Fibroblast of lung (primary cell): ENCODE measurements around the gene POLR1A. TPM values are rescaled to one million over a fixed set of nuclear protein-coding genes. Genes with fewer than 3 reads are reported as not detected.

Source experiments
- DNase-seq, 2 donors: peaks; one replicate each; pipeline versions ENCODE4 v3.0.0 to v3.0.0-alpha.2; 2010; ENCODE audit warnings: low read depth in 2 of 2
- H2AFZ ChIP-seq: 2 replicates; pipeline ENCODE4 v1.5.1; 2012; ENCODE audit warnings: low read length, control low read depth, inconsistent platforms
- H3K27ac ChIP-seq: 2 replicates; pipeline ENCODE4 v1.5.1; 2011; ENCODE audit warnings: low read length, control low read depth; ENCODE audit not compliant: insufficient read depth
- H3K27me3 ChIP-seq: 2 replicates; pipeline ENCODE4 v1.5.1; 2011; ENCODE audit warnings: mild to moderate bottlenecking, low read length; ENCODE audit not compliant: control insufficient read depth, insufficient read depth
- H3K36me3 ChIP-seq: 2 replicates; pipeline ENCODE4 v1.5.1; 2011; ENCODE audit warnings: low read length; ENCODE audit not compliant: control insufficient read depth, insufficient read depth
- H3K4me1 ChIP-seq: 2 replicates; pipeline ENCODE4 v1.5.1; 2011; ENCODE audit warnings: low read length; ENCODE audit not compliant: control insufficient read depth, insufficient read depth; ENCODE audit errors: extremely low read depth
- H3K4me2 ChIP-seq: 2 replicates; pipeline ENCODE4 v1.5.1; 2011; ENCODE audit warnings: low read length, control low read depth; ENCODE audit not compliant: insufficient read depth; ENCODE audit errors: extremely low read depth
- H3K4me3 ChIP-seq, 4 experiments: fragments of 200-600 bp in 1 of 4; sonication (generic) in 1 of 4; replicated peaks in 1 of 4; 2 replicates each; pipeline ENCODE4 v1.5.1; 2011 to 2016; ENCODE audit warnings: low read length in 4 of 4, low read depth in 3 of 4, mild to moderate bottlenecking in 3 of 4, control low read depth in 2 of 4, inconsistent platforms in 1 of 4, mixed read lengths in 1 of 4; ENCODE audit not compliant: insufficient read depth in 1 of 4; ENCODE audit errors: control extremely low read depth in 1 of 4
- H3K79me2 ChIP-seq: 2 replicates; pipeline ENCODE4 v1.5.1; 2012; ENCODE audit warnings: mild to moderate bottlenecking, low read length, inconsistent platforms; ENCODE audit not compliant: control insufficient read depth, insufficient read depth
- H3K9ac ChIP-seq: 2 replicates; pipeline ENCODE4 v1.5.1; 2011; ENCODE audit warnings: mild to moderate bottlenecking, low read length, control low read depth; ENCODE audit not compliant: insufficient read depth
- H3K9me3 ChIP-seq: 2 replicates; pipeline ENCODE4 v1.5.1; 2012; ENCODE audit warnings: low read depth, low read length; ENCODE audit not compliant: control insufficient read depth, insufficient read depth
- H4K20me1 ChIP-seq: 2 replicates; pipeline ENCODE4 v1.5.1; 2011; ENCODE audit warnings: low read length; ENCODE audit not compliant: control insufficient read depth, insufficient read depth; ENCODE audit errors: extremely low read depth
- EZH2 ChIP-seq: IDR thresholded peaks from 2 replicates; pipeline ENCODE4 v1.5.1; 2012; ENCODE audit warnings: low read length, control low read depth, mild to moderate bottlenecking; ENCODE audit errors: missing control alignments
- polyA plus RNA-seq, 2 donors: library from polyadenylated mRNA; depleted of rRNA in 1 of 2; stranded (reverse) in 1 of 2; unstranded in 1 of 2; fragments of >200 nt; gene quantifications; 2 replicates each; pipeline ENCODE4 v1.2.1, GENCODE V29; 2011 to 2012; ENCODE audit warnings: missing spikeins in 1 of 2
- total RNA-seq: library from RNA; depleted of rRNA; stranded (reverse); fragments of >200 nt; gene quantifications from 2 replicates; pipeline ENCODE4 v1.2.1, GENCODE V29; 2014
- TF ChIP-seq, protein P1 (sequence below), 2 donors: IDR thresholded peaks in 1 of 2; conservative IDR thresholded peaks in 1 of 2; 1 replicate in 1 of 2; 2 replicates in 1 of 2; pipeline ENCODE4 v1.5.1; 2011 to 2012; ENCODE audit warnings: low read length in 2 of 2, control low read depth in 1 of 2, inconsistent platforms in 1 of 2, low read depth in 1 of 2, mild to moderate bottlenecking in 1 of 2

POLR1A gene
- total and polyA plus RNA-seq, 2 donors (not counting 1 experiment from before 2014, with no cell fraction given) = 9.4 to 9.9 TPM

GRCh38 chr2:86048383-86048701 is 57.3 kb downstream of the POLR1A start:
- no peak overlapping the region for H3K27ac ChIP-seq
- no peak overlapping the region for H3K4me2 ChIP-seq
- H3K4me3 ChIP-seq = no peak overlapping the region
- no peaks in the 10 kb centered on the region for H3K79me2 ChIP-seq
- peaks cover 25% of the 10 kb centered on the region for H3K36me3 ChIP-seq
- H4K20me1 ChIP-seq = no peaks in the 10 kb centered on the region
- H2AFZ ChIP-seq = no peak overlapping the region
- no peak overlapping the region for H3K9ac ChIP-seq
- H3K27me3 ChIP-seq = no peaks in the 10 kb centered on the region
- no peaks in the 10 kb centered on the region for H3K9me3 ChIP-seq
- DNase-seq = no peak
- TF ChIP-seq, protein P1, sequence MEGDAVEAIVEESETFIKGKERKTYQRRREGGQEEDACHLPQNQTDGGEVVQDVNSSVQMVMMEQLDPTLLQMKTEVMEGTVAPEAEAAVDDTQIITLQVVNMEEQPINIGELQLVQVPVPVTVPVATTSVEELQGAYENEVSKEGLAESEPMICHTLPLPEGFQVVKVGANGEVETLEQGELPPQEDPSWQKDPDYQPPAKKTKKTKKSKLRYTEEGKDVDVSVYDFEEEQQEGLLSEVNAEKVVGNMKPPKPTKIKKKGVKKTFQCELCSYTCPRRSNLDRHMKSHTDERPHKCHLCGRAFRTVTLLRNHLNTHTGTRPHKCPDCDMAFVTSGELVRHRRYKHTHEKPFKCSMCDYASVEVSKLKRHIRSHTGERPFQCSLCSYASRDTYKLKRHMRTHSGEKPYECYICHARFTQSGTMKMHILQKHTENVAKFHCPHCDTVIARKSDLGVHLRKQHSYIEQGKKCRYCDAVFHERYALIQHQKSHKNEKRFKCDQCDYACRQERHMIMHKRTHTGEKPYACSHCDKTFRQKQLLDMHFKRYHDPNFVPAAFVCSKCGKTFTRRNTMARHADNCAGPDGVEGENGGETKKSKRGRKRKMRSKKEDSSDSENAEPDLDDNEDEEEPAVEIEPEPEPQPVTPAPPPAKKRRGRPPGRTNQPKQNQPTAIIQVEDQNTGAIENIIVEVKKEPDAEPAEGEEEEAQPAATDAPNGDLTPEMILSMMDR (conservative IDR thresholded peaks at IDR 0.05 in 1 of 2, IDR thresholded peaks at IDR 0.05 in 1 of 2; ENCODE audit: low read depth in 1 of 2, low read length in 2 of 2) = no peak
- no peak for TF ChIP-seq EZH2
- no peaks in the 10 kb centered on the region for H3K4me1 ChIP-seq

DNA sequence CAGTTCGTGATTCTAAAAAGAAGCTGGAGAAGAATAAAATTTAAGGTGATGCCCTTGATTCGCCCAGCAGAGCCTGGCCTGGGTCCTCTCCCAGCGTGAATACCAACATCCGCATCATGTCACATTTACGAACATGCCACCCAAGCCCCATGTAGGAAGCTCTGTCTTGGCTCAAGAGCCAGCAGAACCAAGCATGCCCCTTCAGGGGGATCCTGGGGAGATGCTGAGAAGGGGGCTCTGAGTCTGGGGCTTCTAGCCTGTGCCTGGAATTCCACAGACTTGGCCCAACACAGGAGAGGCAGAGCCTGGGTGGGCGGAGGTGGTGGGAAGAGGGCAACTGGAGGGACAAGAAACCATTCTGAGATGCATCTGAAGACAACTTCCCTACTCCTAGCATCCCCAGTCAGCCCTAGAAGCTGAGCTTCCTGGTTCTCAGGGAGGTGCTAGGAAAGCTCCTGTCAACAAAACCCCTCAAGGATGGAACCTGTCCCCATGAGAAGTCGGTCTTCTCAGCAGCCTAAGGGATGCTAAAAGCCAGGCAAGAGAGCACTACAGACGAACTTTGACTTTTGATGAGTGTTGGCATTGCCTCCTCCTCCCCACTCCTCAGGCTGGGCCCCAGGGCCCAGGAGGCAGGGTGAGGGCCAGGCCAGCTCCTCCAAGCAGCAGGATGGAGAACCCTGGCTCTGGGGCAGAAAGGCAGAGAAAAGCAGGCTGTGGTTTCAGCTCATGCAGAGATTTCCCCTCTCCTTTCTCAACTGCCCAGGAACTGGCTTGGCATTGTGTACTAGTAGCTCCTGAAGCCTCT is 57.9 kb downstream of the POLR1A start:
- Histone ChIP-seq H3K36me3 (peaks cover 24% of the 10 kb centered on the region), H3K4me2 (no peak overlapping the region), H3K9me3 (no peaks in the 10 kb centered on the region), H3K79me2 (no peaks in the 10 kb centered on the region), H4K20me1 (no peaks in the 10 kb centered on the region), H3K4me3 (no peak overlapping the region), H3K4me1 (no peaks in the 10 kb centered on the region), H3K9ac (no peak overlapping the region), H2AFZ (no peak overlapping the region), H3K27me3 (no peaks in the 10 kb centered on the region), H3K27ac (no peak overlapping the region)
- no peak for DNase-seq
- no peak for TF ChIP-seq EZH2
- TF ChIP-seq, protein P1 (conservative IDR thresholded peaks at IDR 0.05 in 1 of 2, IDR thresholded peaks at IDR 0.05 in 1 of 2; ENCODE audit: low read depth in 1 of 2, low read length in 2 of 2) = no peak

- Histone ChIP-seq H3K4me3 (no peak overlapping the region), H3K27ac (no peak overlapping the region), H4K20me1 (no peaks in the 10 kb centered on the region), H3K9me3 (no peaks in the 10 kb centered on the region), H3K27me3 (no peaks in the 10 kb centered on the region), H3K79me2 (no peaks in the 10 kb centered on the region), H3K9ac (no peak overlapping the region), H3K4me1 (no peaks in the 10 kb centered on the region), H3K36me3 (peaks cover 24% of the 10 kb centered on the region), H3K4me2 (no peak overlapping the region), H2AFZ (no peak overlapping the region)
- DNase-seq = no peak
- no peak for TF ChIP-seq EZH2
- TF ChIP-seq, protein P1 (conservative IDR thresholded peaks at IDR 0.05 in 1 of 2, IDR thresholded peaks at IDR 0.05 in 1 of 2; ENCODE audit: low read depth in 1 of 2, low read length in 2 of 2) = no peak
These were observed 60.1 kb downstream of the POLR1A start for GRCh38 chr2:86045541-86045940.
